Measurements from ENCODE around the gene PHKB. TPM values are rescaled to one million over a fixed set of nuclear protein-coding genes. Genes with fewer than 3 reads are reported as not detected.

Gene PHKB
- total and polyA plus RNA-seq, 2 donors (not counting 3 experiments of a cell fraction or from before 2014, with no cell fraction given) = 30.1 to 61.0 TPM

- H3K9me3 ChIP-seq (replicated peaks; ENCODE audit: control insufficient read depth, insufficient read depth, low read length) = no peaks in the 10 kb centered on the region
- H3K27me3 ChIP-seq (ENCODE audit: control insufficient read depth in 2 of 2, insufficient read depth in 2 of 2, low read length in 2 of 2) = no peaks in the 10 kb centered on the region
- FAIRE-seq (no peak), DNase-seq (ENCODE audit: low read depth, low spot score) (no peak)
- H3K4me1 ChIP-seq (ENCODE audit: control insufficient read depth, extremely low read depth, insufficient read depth, low read length) = peaks cover 13% of the 10 kb centered on the region
- H2AFZ ChIP-seq (ENCODE audit: low read depth, low read length) = no peak overlapping the region
- dilution Hi-C loops (cut with MboI; ENCODE audit: extremely low pct_ligation_motif_present, low sequenced_read_pairs) (no loop called here), intact Hi-C loops (cut with micrococcal nuclease) (loop anchor here (10.0 kb wide), 1 partner anchor 58 kb away; no protein-coding TSS in a partner anchor)
- no peaks in the 10 kb centered on the region for H3K79me2 ChIP-seq (ENCODE audit: control insufficient read depth, insufficient read depth, low read length)
- no peak overlapping the region for H3K4me3 ChIP-seq (replicated peaks in 1 of 3; ENCODE audit: insufficient read depth in 1 of 3, low read depth in 1 of 3, low read length in 3 of 3)
- H3K9me1 ChIP-seq (replicated peaks; ENCODE audit: control insufficient read depth, extremely low read depth, insufficient read depth, low read length) = no peaks in the 10 kb centered on the region
- no TSS peak for BruUV-seq (replicated peaks)
- peaks cover 0 to 3% of the 10 kb centered on the region in 2 experiments for H3K36me3 ChIP-seq (ENCODE audit: control insufficient read depth in 2 of 2, extremely low read depth in 1 of 2, insufficient read depth in 2 of 2, low read length in 2 of 2)
- H3K27ac ChIP-seq (ENCODE audit: insufficient read depth, low read depth, low read length) = no peak overlapping the region
- no peak overlapping the region for H3K4me2 ChIP-seq (ENCODE audit: insufficient read depth, low read length)
- no peak for TF ChIP-seq POLR2A (IDR thresholded peaks at IDR 0.05; ENCODE audit: low read depth, low read length)
- no peak overlapping the region for H3K9ac ChIP-seq (replicated peaks; ENCODE audit: extremely low read depth, insufficient read depth, low read length)
- H4K20me1 ChIP-seq (replicated peaks; ENCODE audit: control insufficient read depth, extremely low read depth, insufficient read depth, low read length) = no peaks in the 10 kb centered on the region
- CTCF ChIA-PET = no interaction called here
- POLR2A ChIA-PET = no interaction called here
Measured at GRCh38 chr16:47646914-47647313, 185.8 kb downstream of the PHKB start.

GRCh38 chr16:47657032-47657431 lies 195.9 kb downstream of the PHKB start:
- Histone ChIP-seq H2AFZ (ENCODE audit: low read depth, low read length) (no peak overlapping the region), H4K20me1 (replicated peaks; ENCODE audit: control insufficient read depth, extremely low read depth, insufficient read depth, low read length) (no peaks in the 10 kb centered on the region), H3K27ac (ENCODE audit: insufficient read depth, low read depth, low read length) (no peak overlapping the region), H3K79me2 (ENCODE audit: control insufficient read depth, insufficient read depth, low read length) (no peaks in the 10 kb centered on the region), H3K9ac (replicated peaks; ENCODE audit: extremely low read depth, insufficient read depth, low read length) (no peak overlapping the region), H3K9me1 (replicated peaks; ENCODE audit: control insufficient read depth, extremely low read depth, insufficient read depth, low read length) (no peaks in the 10 kb centered on the region), H3K36me3 (ENCODE audit: control insufficient read depth in 2 of 2, extremely low read depth in 1 of 2, insufficient read depth in 2 of 2, low read length in 2 of 2) (peaks cover 0 to 10% of the 10 kb centered on the region in 2 experiments), H3K27me3 (ENCODE audit: control insufficient read depth in 2 of 2, insufficient read depth in 2 of 2, low read length in 2 of 2) (no peaks in the 10 kb centered on the region), H3K4me2 (ENCODE audit: insufficient read depth, low read length) (no peak overlapping the region), H3K4me1 (ENCODE audit: control insufficient read depth, extremely low read depth, insufficient read depth, low read length) (no peaks in the 10 kb centered on the region), H3K9me3 (replicated peaks; ENCODE audit: control insufficient read depth, insufficient read depth, low read length) (no peaks in the 10 kb centered on the region), H3K4me3 (replicated peaks in 1 of 3; ENCODE audit: insufficient read depth in 1 of 3, low read depth in 1 of 3, low read length in 3 of 3) (no peak overlapping the region)
- CTCF ChIA-PET = interaction anchor here (1.3 kb wide), 1 partner anchor 9 kb away, joined by 3 read pairs; no protein-coding TSS in a partner anchor
- POLR2A ChIA-PET = no interaction called here
- FAIRE-seq = no peak
- intact Hi-C loops (cut with micrococcal nuclease) (no loop called here), dilution Hi-C loops (cut with MboI; ENCODE audit: extremely low pct_ligation_motif_present, low sequenced_read_pairs) (no loop called here)
- no TSS peak for BruUV-seq (replicated peaks)
- no peak for TF ChIP-seq CTCF (IDR thresholded peaks at IDR 0.05; ENCODE audit: extremely low read depth in 1 of 2, insufficient read depth in 1 of 2, low read depth in 1 of 2, low read length in 2 of 2)
- no peak for TF ChIP-seq JUN (IDR thresholded peaks at IDR 0.05; ENCODE audit: borderline replicate concordance, insufficient read depth, insufficient read length, low read depth)
- no peak for TF ChIP-seq MYC (IDR thresholded peaks at IDR 0.05; ENCODE audit: low read depth, low read length)
- TF ChIP-seq POLR2AphosphoS5 (IDR thresholded peaks at IDR 0.05; ENCODE audit: insufficient read depth, low read depth, low read length) = no peak
- TF ChIP-seq POLR2A (IDR thresholded peaks at IDR 0.05; ENCODE audit: low read depth, low read length) = no peak
- no peak for TF ChIP-seq FOS (IDR thresholded peaks at IDR 0.05; ENCODE audit: borderline replicate concordance, insufficient read depth, low read length)
- no peak for TF ChIP-seq GATA2 (IDR thresholded peaks at IDR 0.05; ENCODE audit: insufficient read depth, insufficient read length, low read depth, low read length)
- no peak for TF ChIP-seq MAX (IDR thresholded peaks at IDR 0.05; ENCODE audit: insufficient read depth, insufficient read length)
- no peak for TF ChIP-seq EZH2 (IDR thresholded peaks at IDR 0.05; ENCODE audit: borderline replicate concordance, low read depth, low read length, severe bottlenecking)
- no peak for DNase-seq (ENCODE audit: low read depth, low spot score)

Measured in endothelial cell of umbilical vein (primary cell).